Large intestine (tissue), 1 donor: ENCODE measurements around the gene SUV39H1. TPM values are rescaled to one million over a fixed set of nuclear protein-coding genes. Genes with fewer than 3 reads are reported as not detected.

Source experiments
- polyA plus RNA-seq: library from polyadenylated mRNA; unstranded; fragments of 120-200 nt; gene quantifications from one replicate; pipeline ENCODE4 v1.2.1, GENCODE V29; 2013

SUV39H1 gene
- polyA plus RNA-seq, 1 donor: 4.7 TPM

Other genes with a start within 250 kb of the SUV39H1 start
- gene SLC38A5, start 226.5 kb upstream of the SUV39H1 start, polyA plus RNA-seq: 66.3 TPM
- gene FTSJ1, start 220.5 kb upstream of the SUV39H1 start, polyA plus RNA-seq: 21.1 TPM
- gene PORCN, start 187.7 kb upstream of the SUV39H1 start, polyA plus RNA-seq: 4.5 TPM
- gene EBP, start 174.9 kb upstream of the SUV39H1 start, polyA plus RNA-seq: 110 TPM
- 8.0 TPM for gene TBC1D25, start 157.0 kb upstream of the SUV39H1 start, polyA plus RNA-seq
- gene RBM3, start 122.2 kb upstream of the SUV39H1 start, polyA plus RNA-seq: 257 TPM
- gene WDR13, start 99.2 kb upstream of the SUV39H1 start, polyA plus RNA-seq: 107 TPM
- gene WAS, start 12.9 kb upstream of the SUV39H1 start, polyA plus RNA-seq: 6.3 TPM
- gene GLOD5, start 65.0 kb downstream of the SUV39H1 start, polyA plus RNA-seq: 3.9 TPM
- gene GATA1, start 89.9 kb downstream of the SUV39H1 start, polyA plus RNA-seq: 0.76 TPM
- 133 TPM for gene HDAC6, start 105.3 kb downstream of the SUV39H1 start, polyA plus RNA-seq
- 0.27 TPM for gene ERAS, start 129.8 kb downstream of the SUV39H1 start, polyA plus RNA-seq
- 178 TPM for gene PCSK1N, start 138.9 kb downstream of the SUV39H1 start, polyA plus RNA-seq
- 42.3 TPM for gene TIMM17B, start 201.0 kb downstream of the SUV39H1 start, polyA plus RNA-seq
- 99.9 TPM for gene PQBP1, start 201.2 kb downstream of the SUV39H1 start, polyA plus RNA-seq
- 23.6 TPM for gene SLC35A2, start 214.9 kb downstream of the SUV39H1 start, polyA plus RNA-seq
- gene PIM2, start 222.3 kb downstream of the SUV39H1 start, polyA plus RNA-seq: 11.5 TPM